Adrenal gland (tissue), 19 donors: Measurements from ENCODE around the gene VPS26B. TPM values are rescaled to one million over a fixed set of nuclear protein-coding genes. Genes with fewer than 3 reads are reported as not detected.

Experiments
- DNase-seq, 7 donors: peaks; one replicate each; pipeline ENCODE4 v3.0.0-alpha.2; 2019 to 2020
- H3K27ac ChIP-seq, 5 donors: fragments of 200-600 bp; sonication (generic) in 4 of 5; 1 replicate in 3 of 5; 2 replicates in 2 of 5; pipeline versions ENCODE4 v1.5.1 to v1.8.0; 2016 to 2020; ENCODE audit warnings: mild to moderate bottlenecking in 1 of 5
- H3K27me3 ChIP-seq: fragments of 200-600 bp; 2 replicates; pipeline ENCODE4 v1.8.0; 2021
- H3K36me3 ChIP-seq, 2 donors: fragments of 200-600 bp; replicated peaks in 1 of 2; 1 replicate in 1 of 2; 2 replicates in 1 of 2; pipeline versions ENCODE4 v1.5.1 to v1.8.0; 2018 to 2022
- H3K4me1 ChIP-seq, 2 donors: fragments of 200-600 bp; replicated peaks in 1 of 2; 1 replicate in 1 of 2; 2 replicates in 1 of 2; pipeline versions ENCODE4 v1.5.1 to v1.8.0; 2018 to 2021
- H3K4me3 ChIP-seq, 4 donors: fragments of 200-600 bp; sonication (generic) in 3 of 4; one replicate each; pipeline ENCODE4 v1.5.1; 2016 to 2018
- H3K9me3 ChIP-seq, 3 donors: fragments of 200-600 bp; sonication (generic) in 1 of 3; replicated peaks in 1 of 3; 1 replicate in 2 of 3; 2 replicates in 1 of 3; pipeline versions ENCODE4 v1.5.1 to v1.8.0; 2016 to 2021
- CTCF ChIP-seq, 6 experiments: fragments of 450-650 bp in 4 of 6; fragments of 200-600 bp in 2 of 6; sonication (generic) in 1 of 6; IDR thresholded peaks; 1 replicate in 5 of 6; 2 replicates in 1 of 6; pipeline versions ENCODE4 v1.5.1 to v1.8.0; 2016 to 2021; ENCODE audit warnings: antibody characterized with exemption in 6 of 6, mild to moderate bottlenecking in 2 of 6, moderate library complexity in 1 of 6
- POLR2A ChIP-seq, 2 donors: fragments of 450-650 bp; IDR thresholded peaks; one replicate each; pipeline ENCODE4 v1.6.1; 2017; ENCODE audit warnings: antibody characterized with exemption in 2 of 2, mild to moderate bottlenecking in 2 of 2, moderate library complexity in 1 of 2
- WGBS, 4 donors: extraction: QIAGEN DNeasy Blood & Tissue Kit in 2 of 4; methylation state at CpG; one replicate each; pipeline versions ENCODE4 v1.1.5 to v1.1.7; 2013 to 2017; 5-methylcytosine and 5-hydroxymethylcytosine counted together
- intact Hi-C, 2 donors: fragments of 100-400 bp; cut with DNase I; formaldehyde crosslinking; loops; one replicate each; pipeline versions ENCODE4 v1.14.1 to v1.15.0; 2022 to 2023
- long read RNA-seq, 10 donors: library from polyadenylated mRNA in 3 of 10; unstranded in 2 of 10; stranded (forward) in 1 of 10; transcript quantifications; one replicate each; pipeline ENCODE4 v2.0.0 and lab custom pipeline, GENCODE V29; 2021 to 2026
- polyA plus RNA-seq, 3 donors: library from polyadenylated mRNA; stranded (reverse); fragments of 200-250 nt in 2 of 3; fragments of 350-450 nt in 1 of 3; fragmentation: Illumina TruSeq in 1 of 3; extraction: RNeasy Lipid Tissue Mini Kit (QIAGEN cat#74804) in 1 of 3; gene quantifications; one replicate each; pipeline ENCODE4 v1.2.3, GENCODE V29; 2013 to 2014
- total RNA-seq, 9 donors: library from RNA; depleted of rRNA in 4 of 9; stranded (reverse); fragments of >200 nt in 4 of 9; fragments of 120-200 nt in 1 of 9; fragmentation: NEBNext Ultra II Directional in 1 of 9; extraction: Animal tissue kit (Norgen Biotek cat#: 25700) in 1 of 9; gene quantifications; one replicate each; pipeline versions ENCODE4 v1.1.0 to v1.2.4, GENCODE V29; 2013 to 2023
- donor health status: healthy with polysubstance abuse.
- donor health status: Bipolar disorder and iron deficiency.
- donor health status: DM: yes; HTN: yes; CAD: no.
- donor health status: DM: no; HTN: no; CAD: no.
- donor health status: DM: no; HTN: no; CAD: no.
- donor health status: DM: yes; HTN: yes; CAD: no.

The VPS26B gene
- total RNA-seq (10 to 100 TPM; 34.7 to 74.6 (median 45.3) TPM), polyA plus RNA-seq (10 to 100 TPM; 25.3 to 37.7 (median 25.4) TPM)
- long read RNA-seq, donor 1, transcript VPS26B-206 (2 exons, 2,073 nt): minor isoform, 10 of 39 reads
- long read RNA-seq, donor 1, transcript VPS26B-201 (6 exons, 3,691 nt): major isoform, 26 of 39 reads
- long read RNA-seq, donor 1, partial matches to known transcripts: 0 of 39 reads
- long read RNA-seq, donor 1, other reads (novel, unspliced or antisense): 0 of 39 reads
- long read RNA-seq, donor 2, partial matches to known transcripts: 0 of 6 reads
- long read RNA-seq, donor 2, other reads (novel, unspliced or antisense): 0 of 6 reads
- long read RNA-seq, donor 3, partial matches to known transcripts: 0 of 3 reads
- long read RNA-seq, donor 3, other reads (novel, unspliced or antisense): 0 of 3 reads
- long read RNA-seq, donor 4, transcript VPS26B-201 (6 exons, 3,691 nt): major isoform, 10 of 13 reads
- long read RNA-seq, donor 4, partial matches to known transcripts: 0 of 13 reads
- long read RNA-seq, donor 4, other reads (novel, unspliced or antisense): 3 of 13 reads
- long read RNA-seq, donor 5, transcript VPS26B-201 (6 exons, 3,691 nt): major isoform, 172 of 180 reads
- long read RNA-seq, donor 5, partial matches to known transcripts: 3 of 180 reads
- long read RNA-seq, donor 5, other reads (novel, unspliced or antisense): 5 of 180 reads
- long read RNA-seq, donor 6, partial matches to known transcripts: 0 of 6 reads
- long read RNA-seq, donor 6, other reads (novel, unspliced or antisense): 5 of 6 reads
- long read RNA-seq, donor 7, partial matches to known transcripts: 5 of 10 reads
- long read RNA-seq, donor 7, other reads (novel, unspliced or antisense): 0 of 10 reads
- long read RNA-seq, donor 8, transcript VPS26B-201 (6 exons, 3,691 nt): major isoform, 8 of 16 reads
- long read RNA-seq, donor 8, transcript VPS26B-206 (2 exons, 2,073 nt): major isoform, 8 of 16 reads
- long read RNA-seq, donor 8, partial matches to known transcripts: 0 of 16 reads
- long read RNA-seq, donor 8, other reads (novel, unspliced or antisense): 0 of 16 reads
- long read RNA-seq, donor 9, partial matches to known transcripts: 0 of 1 reads
- long read RNA-seq, donor 9, other reads (novel, unspliced or antisense): 0 of 1 reads
- long read RNA-seq, donor 10, transcript VPS26B-201 (6 exons, 3,691 nt): major isoform, 6 of 12 reads
- long read RNA-seq, donor 10, transcript VPS26B-206 (2 exons, 2,073 nt): minor isoform, 5 of 12 reads
- long read RNA-seq, donor 10, partial matches to known transcripts: 0 of 12 reads
- long read RNA-seq, donor 10, other reads (novel, unspliced or antisense): 0 of 12 reads

DNA sequence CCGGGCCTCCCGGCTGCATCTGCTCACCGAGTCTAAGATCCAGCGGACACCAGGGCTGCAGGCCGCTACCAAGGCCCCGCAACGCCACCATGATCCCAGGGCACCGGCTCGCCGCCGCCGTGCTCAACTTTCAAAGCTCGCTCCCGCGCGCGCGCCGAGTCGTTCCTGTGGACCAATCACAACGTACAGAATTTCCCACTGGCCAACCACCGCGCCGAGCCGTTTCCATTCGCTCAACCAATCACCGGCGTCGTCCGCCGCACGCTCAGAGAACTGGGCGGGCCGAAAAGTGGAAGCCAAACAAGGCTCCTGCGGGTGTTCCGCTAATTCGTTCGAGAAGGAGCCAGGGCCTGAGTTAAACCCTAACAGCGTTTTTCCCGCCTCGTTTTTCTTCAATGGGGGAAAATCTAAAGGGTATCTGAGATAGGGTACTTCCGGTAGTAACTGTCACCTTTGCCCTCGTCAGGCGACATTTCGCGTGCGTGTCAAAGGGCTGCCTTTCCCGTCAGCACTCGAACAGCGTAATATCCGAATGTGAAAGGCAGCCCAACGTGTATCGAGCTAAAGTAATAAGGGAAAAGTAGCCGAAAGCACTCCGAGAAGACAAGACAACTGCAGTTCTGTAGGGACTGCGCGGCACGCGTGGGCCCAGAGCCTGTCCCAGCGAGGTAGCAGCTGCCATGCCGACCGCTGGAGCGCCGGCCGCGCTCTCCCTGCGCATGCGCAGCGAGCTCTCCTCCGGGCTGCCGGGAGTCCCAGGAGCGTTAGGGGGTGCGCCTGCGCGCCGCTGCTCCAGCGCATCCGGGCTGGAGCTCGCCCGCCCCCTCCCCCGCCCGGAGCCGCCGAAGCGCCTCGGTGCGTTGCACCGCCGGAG lies at the start of gene VPS26B, which contains the start of gene NCAPD3:
Gene VPS26B, plus strand, starts transcription at position 836 of the 874 bp plus-strand sequence. CDS start 452 bp downstream, outside the sequence.
Gene NCAPD3, minus strand, starts transcription at position 132 of the 874 bp plus-strand sequence. Its CDS starts 41 bp downstream, at position 91.
- TF ChIP-seq CTCF (IDR thresholded peaks at IDR 0.05): peak in 1 of 6 experiments; percentile 6
- TF ChIP-seq POLR2A (IDR thresholded peaks at IDR 0.05): peak; percentile 85 to 93
- Histone ChIP-seq H3K4me3 (peak within 1 kb of the TSS; percentile 63 to 97 (median 70)), H3K4me1 (peaks cover 14 to 46% of the 10 kb centered on the region in 2 donors), H3K27me3 (no peaks in the 10 kb centered on the region), H3K9me3 (no peaks in the 10 kb centered on the region), H3K27ac (peak within 1 kb of the TSS; percentile 62 to 92 (median 89)), H3K36me3 (peaks cover 0 to 10% of the 10 kb centered on the region in 2 donors)
- intact Hi-C loops: no loop called here
- peak; percentile 95 to 99 (median 98) for DNase-seq
- WGBS, 4 donors: 0 to 1% (median 0%) methylated on average over 29 to 89 of the region's 89 CpGs

DNA sequence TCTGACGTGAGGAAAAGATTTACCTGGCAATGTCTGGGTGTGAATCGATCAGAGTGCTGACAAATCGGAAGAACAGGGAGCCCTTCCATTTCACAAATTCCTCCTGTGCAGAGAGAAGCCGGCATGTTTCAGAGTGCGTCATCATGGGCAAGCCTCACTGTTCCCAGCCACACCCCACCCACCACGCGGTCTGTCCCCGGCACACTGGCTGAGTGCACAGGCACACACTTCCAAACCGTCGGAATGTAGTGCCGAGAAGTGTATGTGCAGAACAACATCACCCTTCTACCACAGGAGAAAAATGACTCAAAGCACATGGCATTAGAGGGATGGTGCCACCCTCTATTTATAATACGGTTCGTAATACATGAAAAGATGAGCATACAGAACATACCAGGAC lies 48.2 kb upstream of the VPS26B start:
- Histone ChIP-seq H3K4me3 (no peak overlapping the region), H3K9me3 (no peaks in the 10 kb centered on the region), H3K27me3 (no peaks in the 10 kb centered on the region), H3K27ac (no peak overlapping the region), H3K36me3 (peaks cover 0 to 38% of the 10 kb centered on the region in 2 donors), H3K4me1 (no peaks in the 10 kb centered on the region)
- 96 to 97% (median 96%) methylated on average over 13 of the region's 13 CpGs for WGBS, 4 donors
- no peak for TF ChIP-seq CTCF (IDR thresholded peaks at IDR 0.05)
- TF ChIP-seq POLR2A (IDR thresholded peaks at IDR 0.05): no peak
- no peak for DNase-seq
- intact Hi-C loops: no loop called here

- 72 to 79% (median 74%) methylated on average over 5 of the region's 5 CpGs for WGBS, 4 donors
- intact Hi-C loops: no loop called here
- H3K27ac ChIP-seq: no peak overlapping the region
- H3K4me3 ChIP-seq: no peak overlapping the region
- TF ChIP-seq CTCF (IDR thresholded peaks at IDR 0.05) (no peak), POLR2A (IDR thresholded peaks at IDR 0.05) (no peak)
- H3K36me3 ChIP-seq: peaks cover 0 to 38% of the 10 kb centered on the region in 2 donors
- no peaks in the 10 kb centered on the region for H3K4me1 ChIP-seq
- H3K27me3 ChIP-seq: no peaks in the 10 kb centered on the region
- no peaks in the 10 kb centered on the region for H3K9me3 ChIP-seq
- no peak for DNase-seq
Observed at GRCh38 chr11:134178032-134178674, 46.3 kb upstream of the VPS26B start.
